HG02798 (cell line): ENCODE measurements around the gene CR2.
"Not testable (repeated sequence)": the region's sequence is repeated elsewhere in the genome, so short reads cannot be mapped to it uniquely, and the experiment has no call there.

Source experiments
- ATAC-seq: cut with Tn5 transposase; IDR thresholded peaks from one replicate; pipeline ENCODE4 v1.9.1; 2021; ENCODE audit warnings: mild to moderate bottlenecking; ENCODE audit not compliant: unreplicated experiment, poor library complexity

Gene CR2

GRCh38 chr1:207440626-207441025 is 13.5 kb upstream of the CR2 start:
- no peak for ATAC-seq

GRCh38 chr1:207444514-207445217 is 9.5 kb upstream of the CR2 start:
- no peak for ATAC-seq

GRCh38 chr1:207453710-207454045 is 450 bp upstream of the CR2 start:
- ATAC-seq = no peak

- ATAC-seq = no peak
Observed at GRCh38 chr1:207455183-207455754, 1.1 kb downstream of the CR2 start.

GRCh38 chr1:207458414-207458813 is 4.3 kb downstream of the CR2 start:
- no peak for ATAC-seq

- ATAC-seq = no peak
Observed at GRCh38 chr1:207459008-207459407, 4.9 kb downstream of the CR2 start.

GRCh38 chr1:207461649-207462048 is 7.5 kb downstream of the CR2 start:
- ATAC-seq = no peak

- ATAC-seq = no peak
Observed at GRCh38 chr1:207462535-207462934, 8.4 kb downstream of the CR2 start.

GRCh38 chr1:207463021-207463420 is 8.9 kb downstream of the CR2 start:
- no peak for ATAC-seq

- ATAC-seq = no peak
Observed at GRCh38 chr1:207463571-207463970, 9.4 kb downstream of the CR2 start.

- no peak for ATAC-seq
Observed at GRCh38 chr1:207470927-207471326, 16.8 kb downstream of the CR2 start.

GRCh38 chr1:207474210-207474609 is 20.1 kb downstream of the CR2 start:
- no peak for ATAC-seq

GRCh38 chr1:207486198-207486597 is 32.1 kb downstream of the CR2 start:
- ATAC-seq = no peak

GRCh38 chr1:207487636-207488035 is 33.5 kb downstream of the CR2 start:
- ATAC-seq = no peak

- no peak for ATAC-seq
Observed at GRCh38 chr1:207493212-207493611, 39.1 kb downstream of the CR2 start.

GRCh38 chr1:207494171-207494570 is 40.0 kb downstream of the CR2 start:
- no peak for ATAC-seq

GRCh38 chr1:207495281-207495680 is 41.2 kb downstream of the CR2 start:
- ATAC-seq = not testable (repeated sequence)

- peak; percentile 52 for ATAC-seq
Observed at GRCh38 chr1:207495801-207496792, 42.0 kb downstream of the CR2 start, which contains the start of gene CR1. TSS of gene CR1 (plus strand) at chr1:207496157. CDS start at chr1:207496268, 111 bp downstream.

GRCh38 chr1:207497941-207498340 is 43.8 kb downstream of the CR2 start:
- ATAC-seq = no peak

- peak; percentile 53 for ATAC-seq
Observed at GRCh38 chr1:207499573-207499972, 45.4 kb downstream of the CR2 start.

GRCh38 chr1:207500306-207500705 is 46.2 kb downstream of the CR2 start:
- ATAC-seq = no peak
